ENCODE results near the gene FOSL1. TPM values are rescaled to one million over a fixed set of nuclear protein-coding genes. Genes with fewer than 3 reads are reported as not detected.

Gene FOSL1
- total and polyA plus RNA-seq, 11 donors, result 0.22 to 48.1 (median 1.5) TPM

DNA sequence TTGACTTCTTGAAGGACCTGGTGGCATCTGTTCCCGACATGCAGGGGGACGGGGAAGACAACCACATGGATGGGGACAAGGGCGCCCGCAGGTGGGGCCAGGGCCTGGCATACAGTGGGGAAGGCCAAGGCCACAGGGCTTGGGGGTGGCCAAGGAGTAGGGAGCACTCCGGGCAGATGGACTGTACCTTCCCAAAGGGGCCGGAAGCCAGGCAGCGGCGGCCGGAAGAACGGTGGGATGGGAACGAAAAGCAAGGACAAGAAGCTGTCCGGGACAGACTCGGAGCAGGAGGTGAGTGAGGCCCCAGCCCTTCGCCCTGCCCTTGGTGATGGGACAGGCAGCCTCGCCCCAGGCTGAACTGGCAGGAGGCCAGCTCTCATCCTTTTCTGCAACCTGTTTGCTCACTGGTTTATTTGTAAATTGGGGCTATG, 20.2 kb upstream of the FOSL1 start:
- ATAC-seq (no peak), DNase-seq (peak in 1 of 5 donors; percentile 13)
- H3K9me3 ChIP-seq, result no peaks in the 10 kb centered on the region
- intact Hi-C loops (cut with DNase I), result loop anchor here in 5 of 10 donors (5.0 kb wide), 3 partner anchors 37 to 42 kb away; partner anchors contain the start of gene SART1 (in 2 of the 5)
- no peak for TF ChIP-seq POLR2A (IDR thresholded peaks at IDR 0.05)
- TF ChIP-seq, protein P1, sequence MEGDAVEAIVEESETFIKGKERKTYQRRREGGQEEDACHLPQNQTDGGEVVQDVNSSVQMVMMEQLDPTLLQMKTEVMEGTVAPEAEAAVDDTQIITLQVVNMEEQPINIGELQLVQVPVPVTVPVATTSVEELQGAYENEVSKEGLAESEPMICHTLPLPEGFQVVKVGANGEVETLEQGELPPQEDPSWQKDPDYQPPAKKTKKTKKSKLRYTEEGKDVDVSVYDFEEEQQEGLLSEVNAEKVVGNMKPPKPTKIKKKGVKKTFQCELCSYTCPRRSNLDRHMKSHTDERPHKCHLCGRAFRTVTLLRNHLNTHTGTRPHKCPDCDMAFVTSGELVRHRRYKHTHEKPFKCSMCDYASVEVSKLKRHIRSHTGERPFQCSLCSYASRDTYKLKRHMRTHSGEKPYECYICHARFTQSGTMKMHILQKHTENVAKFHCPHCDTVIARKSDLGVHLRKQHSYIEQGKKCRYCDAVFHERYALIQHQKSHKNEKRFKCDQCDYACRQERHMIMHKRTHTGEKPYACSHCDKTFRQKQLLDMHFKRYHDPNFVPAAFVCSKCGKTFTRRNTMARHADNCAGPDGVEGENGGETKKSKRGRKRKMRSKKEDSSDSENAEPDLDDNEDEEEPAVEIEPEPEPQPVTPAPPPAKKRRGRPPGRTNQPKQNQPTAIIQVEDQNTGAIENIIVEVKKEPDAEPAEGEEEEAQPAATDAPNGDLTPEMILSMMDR (IDR thresholded peaks at IDR 0.05), result no peak
- peaks cover 0 to 29% (median 17%) of the 10 kb centered on the region in 9 donors for H3K36me3 ChIP-seq
- H3K27me3 ChIP-seq, result no peaks in the 10 kb centered on the region
- WGBS, 4 donors, result 54 to 72% (median 64%) methylated on average over 11 to 15 of the region's 15 CpGs
- H3K4me1 ChIP-seq, result peaks cover 16 to 46% (median 40%) of the 10 kb centered on the region in 12 donors
- peak overlapping the region in 7 of 12 donors; percentile 89 to 98 (median 93) for H3K27ac ChIP-seq
- peak overlapping the region; percentile 85 to 100 (median 95) for H3K4me3 ChIP-seq

DNA sequence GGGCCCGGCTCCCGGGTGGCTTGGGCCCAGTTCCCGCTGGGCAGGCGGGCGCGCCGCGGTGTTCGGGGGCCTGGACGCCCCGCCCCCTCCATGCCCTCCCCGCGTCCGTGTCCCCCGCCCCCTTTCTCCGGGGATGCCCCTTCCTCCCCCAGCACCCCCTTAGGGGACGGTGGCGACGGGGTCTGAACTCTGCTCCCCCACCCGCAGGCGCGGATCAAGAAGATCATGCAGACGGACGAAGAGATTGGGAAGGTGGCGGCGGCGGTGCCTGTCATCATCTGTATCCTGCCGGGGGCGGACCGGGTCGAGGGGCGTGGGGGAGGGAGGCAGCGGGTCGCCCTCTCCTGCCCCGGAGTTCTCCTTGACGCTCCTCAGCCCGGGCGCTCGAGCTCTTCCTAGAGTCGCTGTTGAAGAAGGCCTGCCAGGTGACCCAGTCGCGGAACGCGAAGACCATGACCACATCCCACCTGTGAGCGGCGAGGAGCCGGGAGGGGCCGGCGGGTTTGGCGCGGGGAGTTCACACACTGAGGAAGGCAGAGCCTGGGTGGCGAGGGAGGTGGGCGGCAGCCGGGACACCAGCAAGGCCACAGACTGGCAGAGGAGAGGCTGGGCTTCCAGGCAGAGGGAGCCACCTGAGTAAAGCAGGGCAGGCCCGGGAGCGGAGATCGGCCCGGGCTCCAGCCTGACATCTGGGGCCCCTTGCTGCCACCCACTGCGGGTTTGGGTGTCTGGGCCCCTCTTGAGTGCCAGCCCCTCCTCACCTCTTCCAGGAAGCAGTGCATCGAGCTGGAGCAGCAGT, 19.6 kb upstream of the FOSL1 start:
- ATAC-seq (peak in 3 of 4 donors; percentile 0 to 38 (median 36)), DNase-seq (peak in 2 of 5 donors; percentile 62 to 64)
- H3K27ac ChIP-seq, result peak overlapping the region; percentile 75 to 98 (median 92)
- intact Hi-C loops (cut with DNase I), result loop anchor here in 9 of 10 donors (1.0 to 5.0 kb wide), 8 partner anchors 29 to 256 kb away; partner anchors contain the start of genes SART1 (in 4 of the 9), FIBP (in 3 of the 9), CCDC85B (in 1 of the 9) and MUS81 (in 1 of the 9)
- H3K4me1 ChIP-seq, result peaks cover 16 to 52% (median 46%) of the 10 kb centered on the region in 12 donors
- WGBS, 4 donors, result 1 to 2% (median 1%) methylated on average over 20 to 60 of the region's 60 CpGs
- peak overlapping the region; percentile 85 to 100 (median 95) for H3K4me3 ChIP-seq
- peaks cover 0 to 29% (median 17%) of the 10 kb centered on the region in 9 donors for H3K36me3 ChIP-seq
- no peaks in the 10 kb centered on the region for H3K27me3 ChIP-seq
- no peaks in the 10 kb centered on the region for H3K9me3 ChIP-seq
- no peak for TF ChIP-seq POLR2A (IDR thresholded peaks at IDR 0.05)
- TF ChIP-seq, protein P1 (IDR thresholded peaks at IDR 0.05), result no peak

DNA sequence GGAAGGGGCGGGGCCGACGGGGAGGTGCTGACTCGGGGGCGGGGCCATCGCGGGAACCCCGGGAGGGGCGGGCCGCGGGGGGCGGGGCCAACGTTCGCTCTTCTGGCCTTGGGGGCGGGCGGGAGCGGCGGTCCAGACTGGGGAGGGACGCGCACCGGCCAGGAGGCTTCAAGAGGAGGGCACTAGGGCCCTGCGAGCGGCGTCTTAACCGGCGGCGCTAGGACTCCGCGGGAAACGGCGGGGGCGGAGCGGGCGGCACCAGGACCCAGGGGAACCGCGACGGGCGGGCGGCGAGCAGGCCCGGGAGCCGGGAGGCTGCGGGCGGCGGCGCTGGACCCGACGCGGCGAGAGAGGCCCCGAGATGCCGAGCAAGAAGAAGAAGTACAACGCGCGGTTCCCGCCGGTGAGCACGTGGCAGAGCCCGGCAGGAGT, 19.0 kb upstream of the FOSL1 start, which contains the start of gene DRAP1:
TSS of gene DRAP1 (plus strand) at position 286 of the 432 bp plus-strand sequence. CDS start at position 362, 76 bp downstream.
- ATAC-seq (peak; percentile 92 to 96 (median 94)), DNase-seq (peak; percentile 99 to 100 (median 99))
- Histone ChIP-seq H3K27me3 (no peaks in the 10 kb centered on the region), H3K36me3 (peaks cover 0 to 29% (median 17%) of the 10 kb centered on the region in 9 donors), H3K27ac (peak within 1 kb of the TSS; percentile 95 to 100 (median 97)), H3K4me1 (peaks cover 16 to 56% (median 48%) of the 10 kb centered on the region in 12 donors), H3K4me3 (peak within 1 kb of the TSS; percentile 85 to 100 (median 96)), H3K9me3 (no peaks in the 10 kb centered on the region)
- intact Hi-C loops (cut with DNase I), result loop anchor here in 5 of 10 donors (1.0 to 5.0 kb wide), 6 partner anchors 28 to 256 kb away; partner anchors contain the start of genes FIBP (in 3 of the 5), SART1 (in 2 of the 5), CCDC85B (in 1 of the 5) and MUS81 (in 1 of the 5)
- WGBS, 4 donors, result 0 to 1% (median 0%) methylated on average over 3 to 59 of the region's 59 CpGs
- TF ChIP-seq, protein P1 (IDR thresholded peaks at IDR 0.05), result peak in 2 of 12 donors; percentile 15 to 25
- peak; percentile 38 to 79 for TF ChIP-seq POLR2A (IDR thresholded peaks at IDR 0.05)

Data from heart left ventricle (tissue), 16 donors.